Activated CD4-positive, alpha-beta T cell treated with anti-CD3 and anti-CD28 coated beads for 4 hours (primary cell): ENCODE data around the gene MARCHF4.

Experiments
- DNase-seq, 2 donors: peaks; one replicate each; pipeline ENCODE4 v3.0.0-alpha.2; 2020

The MARCHF4 gene

DNA sequence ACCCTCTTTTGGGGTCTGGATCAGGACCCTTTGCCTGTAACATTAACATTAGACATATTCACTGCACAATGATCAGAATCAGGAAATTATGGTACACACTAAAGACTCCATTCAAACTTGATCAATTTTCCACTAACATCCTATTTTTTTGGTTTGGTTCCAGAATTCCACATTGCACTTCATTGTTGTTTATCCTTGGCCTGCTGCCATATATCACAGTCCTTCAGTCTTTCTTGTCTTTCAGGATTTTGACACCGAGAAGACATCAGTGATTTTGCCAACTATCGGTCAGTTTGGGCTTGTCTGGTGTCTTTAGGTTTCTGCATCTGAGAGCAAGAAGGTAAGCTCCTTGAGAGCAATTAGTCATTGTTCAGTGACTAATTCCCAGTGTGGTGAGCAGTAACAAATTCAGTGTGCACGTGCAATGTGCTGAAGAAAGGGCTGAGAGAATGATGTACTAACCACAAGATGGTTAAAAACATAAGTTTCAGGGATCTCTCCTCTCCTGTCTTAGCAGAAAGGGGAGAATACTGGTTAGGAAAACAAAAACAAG is 23.5 kb downstream of the MARCHF4 start:
- no peak for DNase-seq

- no peak for DNase-seq
Observed at GRCh38 chr2:216346781-216347180, 25.5 kb downstream of the MARCHF4 start.

- DNase-seq = no peak
Observed at GRCh38 chr2:216345846-216346245, 26.4 kb downstream of the MARCHF4 start.

GRCh38 chr2:216344950-216345300 is 27.4 kb downstream of the MARCHF4 start:
- DNase-seq = no peak

- DNase-seq = no peak
Observed at GRCh38 chr2:216344206-216344949, 27.9 kb downstream of the MARCHF4 start.

DNA sequence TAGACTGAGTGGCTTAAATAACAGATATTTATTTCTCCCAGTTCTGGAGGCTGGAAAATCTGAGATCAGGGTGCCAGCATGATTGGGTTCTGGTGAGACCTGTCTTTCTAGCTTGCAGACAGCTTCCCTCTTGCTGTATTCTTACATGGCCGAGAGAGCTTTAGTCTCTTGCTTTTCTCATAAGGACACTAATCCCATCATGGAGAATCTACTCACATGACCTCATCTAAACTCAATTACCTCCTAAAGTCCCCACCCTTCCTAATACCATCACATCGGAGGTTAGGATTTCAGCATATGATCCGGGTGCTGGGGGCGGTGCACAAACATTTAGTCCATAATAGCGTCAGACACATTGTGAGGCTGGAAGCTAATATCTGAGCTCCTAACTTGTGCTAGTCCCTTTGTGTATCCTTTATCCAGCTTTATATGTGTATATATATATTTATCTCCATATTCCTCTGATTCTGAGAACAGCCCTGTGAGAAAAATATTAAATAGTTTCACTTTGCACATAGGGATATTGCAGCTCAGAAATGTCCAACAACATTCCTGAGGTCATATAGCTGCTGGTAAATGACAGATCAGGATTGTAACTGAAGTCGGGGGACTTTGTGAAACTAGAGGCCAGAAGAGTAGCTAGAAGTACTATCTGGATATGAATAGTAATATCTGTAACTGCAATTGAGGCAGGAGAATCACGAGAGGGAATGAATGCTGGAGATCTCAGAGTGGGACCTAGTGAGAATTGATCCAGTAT is 28.9 kb downstream of the MARCHF4 start:
- no peak for DNase-seq

GRCh38 chr2:216341121-216341520 is 31.2 kb downstream of the MARCHF4 start:
- no peak for DNase-seq

DNA sequence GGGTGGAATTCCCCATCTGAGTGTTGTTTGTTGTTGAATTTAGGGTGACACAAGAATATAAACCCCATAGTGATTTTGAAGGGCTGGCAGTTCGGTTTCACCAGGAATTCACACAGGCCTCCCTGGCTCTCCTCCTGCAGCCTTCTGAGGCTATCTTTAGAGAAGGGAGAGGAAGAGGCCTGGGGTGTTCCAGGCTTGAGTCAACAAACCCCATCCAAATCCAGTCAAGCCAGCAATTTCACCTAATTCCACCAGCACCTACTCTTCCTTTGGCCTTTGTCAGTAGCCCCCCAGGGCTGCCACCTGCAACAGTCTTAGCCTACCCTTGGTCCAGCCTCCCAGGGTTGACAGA is 32.0 kb downstream of the MARCHF4 start:
- DNase-seq = no peak

- DNase-seq = no peak
Observed at GRCh38 chr2:216339456-216340279, 32.6 kb downstream of the MARCHF4 start.

- no peak for DNase-seq
Observed at GRCh38 chr2:216335252-216335651, 37.0 kb downstream of the MARCHF4 start.

DNA sequence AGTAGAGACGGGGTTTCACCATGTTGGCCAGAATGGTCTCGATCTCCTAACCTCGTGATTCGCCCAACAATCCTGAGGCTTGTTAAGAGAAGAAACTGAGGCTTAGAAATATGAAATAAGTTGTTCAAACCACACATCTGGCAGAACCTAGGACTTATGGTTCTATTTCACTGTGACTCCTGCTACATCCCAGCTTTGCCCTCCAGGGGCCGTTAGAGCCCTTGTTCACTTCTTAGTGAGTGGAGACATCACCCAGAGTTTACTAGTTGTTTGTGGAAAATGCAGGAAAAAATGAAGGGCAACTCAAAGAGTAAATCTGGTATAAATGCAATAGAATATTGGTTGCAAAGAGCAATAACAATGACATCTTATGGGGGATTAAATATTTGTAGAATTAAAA is 43.9 kb downstream of the MARCHF4 start:
- DNase-seq = no peak

DNA sequence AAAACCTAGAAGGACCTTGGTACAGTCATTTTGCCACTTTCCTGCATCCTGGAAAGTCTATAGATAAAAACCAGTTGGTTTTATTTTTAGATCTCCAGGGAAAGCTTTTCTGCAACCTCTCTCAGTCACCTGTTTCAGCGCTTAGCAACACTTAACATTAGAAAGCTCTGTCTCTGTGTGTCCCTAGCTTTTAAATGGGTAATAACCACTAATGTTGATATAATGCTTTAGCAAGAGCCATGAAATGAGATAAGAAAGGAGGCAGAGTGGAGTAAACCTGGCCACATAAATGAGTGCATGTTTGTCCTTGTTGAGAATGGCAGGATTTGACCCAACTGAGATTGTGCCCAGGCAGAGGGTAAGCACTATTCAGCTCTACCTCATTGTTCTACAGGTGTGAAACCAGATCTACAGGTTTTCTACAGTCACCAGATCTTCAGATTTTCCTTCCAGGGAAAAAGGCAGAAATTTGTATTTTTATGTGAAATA is 44.8 kb downstream of the MARCHF4 start:
- no peak for DNase-seq
